A549 treated with AZD9567 at 1 μM for 4 hours (cell line): ENCODE results near the gene HOXC9. TPM values are rescaled to one million over a fixed set of nuclear protein-coding genes. Genes with fewer than 3 reads are reported as not detected.

Source experiments
- total RNA-seq: library from RNA; stranded (reverse); fragments of 200-300 nt; extraction: Qiagen RNA extraction; gene quantifications from 5 replicates; pipeline ENCODE4 v1.2.3, GENCODE V29; 2022; ENCODE audit not compliant: insufficient read depth

Gene HOXC9
- 9.5 to 13.2 TPM (median 10.1 TPM) in 5 replicates for total RNA-seq

GRCh38 chr12:54000116-54001114 lies at the start of gene HOXC9:
Gene HOXC9 (plus strand): TSS chr12:54000161. CDS start chr12:54000189, 28 bp downstream.

GRCh38 chr12:53954694-53955035 lies 45.3 kb upstream of the HOXC9 start, which contains the start of gene HOXC12:
Gene HOXC12 (plus strand): TSS chr12:53954903. CDS start chr12:53954930, 27 bp downstream.

GRCh38 chr12:53972722-53973235 lies 27.2 kb upstream of the HOXC9 start, which contains the start of gene HOXC11:
Gene HOXC11 (plus strand): TSS chr12:53973126. CDS start chr12:53973242, 116 bp downstream.

GRCh38 chr12:53974084-53975063 lies 25.6 kb upstream of the HOXC9 start, which contains the start of gene HOTAIR:
Gene HOTAIR (minus strand): TSS chr12:53974954.

GRCh38 chr12:53984901-53985691 lies 14.9 kb upstream of the HOXC9 start, which contains the start of gene HOXC10:
Gene HOXC10 (plus strand): TSS chr12:53985146. CDS start chr12:53985260, 114 bp downstream.

GRCh38 chr12:54028314-54029201 lies 28.6 kb downstream of the HOXC9 start, which contains the start of gene HOXC6:
Gene HOXC6 (plus strand): TSS chr12:54028440. CDS start chr12:54028522, 82 bp downstream.

GRCh38 chr12:54032627-54033100 lies 32.7 kb downstream of the HOXC9 start, which contains the start of gene HOXC5:
Gene HOXC5 (plus strand): TSS chr12:54033050. CDS start chr12:54033123, 73 bp downstream.

Other genes starting within 250 kb of the HOXC9 start
- not detected in 5 replicates for gene CISTR, start 248.2 kb upstream of the HOXC9 start, total RNA-seq
- gene HOXC13, start 61.3 kb upstream of the HOXC9 start, total RNA-seq: 15.0 to 23.2 TPM (median 16.5 TPM) in 5 replicates
- not detected in 5 replicates for gene HOXC12, start 45.3 kb upstream of the HOXC9 start, total RNA-seq
- 0.42 to 0.59 TPM (median 0.45 TPM) in 4 of 5 replicates, not detected in the other for gene HOXC11, start 27.0 kb upstream of the HOXC9 start, total RNA-seq
- 0.14 to 0.20 TPM (median 0.19 TPM) in 3 of 5 replicates, not detected in the others for gene HOTAIR, start 25.2 kb upstream of the HOXC9 start, total RNA-seq
- gene HOXC10, start 15.0 kb upstream of the HOXC9 start, total RNA-seq: 1.9 to 4.5 TPM (median 2.5 TPM) in 5 replicates
- 3.3 to 4.6 TPM (median 4.0 TPM) in 5 replicates for gene HOXC8, start 8.8 kb downstream of the HOXC9 start, total RNA-seq
- 3.5 to 6.6 TPM (median 3.8 TPM) in 5 replicates for gene HOXC6, start 28.3 kb downstream of the HOXC9 start, total RNA-seq
- gene HOXC5, start 32.9 kb downstream of the HOXC9 start, total RNA-seq: 0.29 to 0.58 TPM (median 0.43 TPM) in 4 of 5 replicates, not detected in the other
- 2.0 to 4.9 TPM (median 2.8 TPM) in 5 replicates for gene HOXC4, start 53.7 kb downstream of the HOXC9 start, total RNA-seq
- gene SMUG1, start 188.8 kb downstream of the HOXC9 start, total RNA-seq: 26.7 to 33.7 TPM (median 31.2 TPM) in 5 replicates